ENCODE results near the gene RPTOR. TPM values are rescaled to one million over a fixed set of nuclear protein-coding genes. Genes with fewer than 3 reads are reported as not detected.

Gene RPTOR
- total RNA-seq, 1 experiment from 2014 or later = 58.0 TPM

DNA sequence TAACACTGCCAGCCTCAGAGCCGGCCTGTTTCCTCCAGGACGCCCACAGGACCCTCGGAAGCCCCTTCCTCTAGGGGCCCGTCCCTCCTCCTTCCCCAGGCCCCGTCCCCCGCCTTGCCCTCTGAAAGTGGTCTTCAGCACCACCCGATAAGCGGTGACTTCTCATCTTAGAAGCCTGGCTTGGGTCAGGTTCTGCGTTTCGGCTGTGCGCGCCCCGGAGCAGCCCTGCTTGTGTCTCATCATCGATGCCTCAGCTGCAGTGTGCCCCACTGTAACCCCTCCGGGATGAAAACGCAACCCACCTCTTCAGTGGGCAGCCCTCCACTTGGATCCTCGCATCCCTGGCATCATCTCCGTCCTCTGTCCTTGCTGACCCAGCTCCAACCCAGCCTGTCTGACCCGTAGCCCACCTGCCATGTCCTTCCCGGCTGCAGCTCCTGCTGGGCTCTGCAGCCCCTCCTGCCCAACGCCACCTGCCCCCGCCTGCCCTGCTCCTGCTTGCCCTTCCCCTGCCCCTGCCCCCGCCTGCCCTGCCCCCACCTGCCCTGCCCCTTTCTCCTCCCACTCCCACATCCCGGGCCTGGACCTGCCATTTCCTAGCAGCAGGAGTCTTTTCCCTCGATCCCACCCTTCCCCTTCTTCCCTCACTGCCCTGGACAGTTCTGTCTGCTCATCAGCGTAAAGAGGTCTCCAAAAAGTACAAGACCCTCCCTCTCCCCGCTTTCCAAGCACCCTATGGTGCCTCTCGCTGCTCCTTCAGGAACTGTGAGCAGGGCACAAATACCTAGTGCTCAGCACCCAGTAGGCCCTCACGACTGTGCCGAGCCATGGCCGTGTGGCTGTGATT, 334.5 kb downstream of the RPTOR start:
- DNase-seq (ENCODE audit: low read depth, low spot score) (no peak), ATAC-seq (no peak)
- no peaks in the 10 kb centered on the region for H3K9me3 ChIP-seq (ENCODE audit: control insufficient read depth, insufficient read depth, low read depth, low read length)
- intact Hi-C loops (cut with micrococcal nuclease; ENCODE audit: unreplicated experiment) (no loop called here), in situ Hi-C loops (cut with HindIII; ENCODE audit: low pct_unique_long_range_greater_than_20kb, low sequenced_read_pairs) (no loop called here)
- H3K27ac ChIP-seq (ENCODE audit: low read length) = no peak overlapping the region
- H3K4me3 ChIP-seq (ENCODE audit: low read depth in 2 of 2, low read length in 2 of 2) = no peak overlapping the region
- TF ChIP-seq, protein P1, sequence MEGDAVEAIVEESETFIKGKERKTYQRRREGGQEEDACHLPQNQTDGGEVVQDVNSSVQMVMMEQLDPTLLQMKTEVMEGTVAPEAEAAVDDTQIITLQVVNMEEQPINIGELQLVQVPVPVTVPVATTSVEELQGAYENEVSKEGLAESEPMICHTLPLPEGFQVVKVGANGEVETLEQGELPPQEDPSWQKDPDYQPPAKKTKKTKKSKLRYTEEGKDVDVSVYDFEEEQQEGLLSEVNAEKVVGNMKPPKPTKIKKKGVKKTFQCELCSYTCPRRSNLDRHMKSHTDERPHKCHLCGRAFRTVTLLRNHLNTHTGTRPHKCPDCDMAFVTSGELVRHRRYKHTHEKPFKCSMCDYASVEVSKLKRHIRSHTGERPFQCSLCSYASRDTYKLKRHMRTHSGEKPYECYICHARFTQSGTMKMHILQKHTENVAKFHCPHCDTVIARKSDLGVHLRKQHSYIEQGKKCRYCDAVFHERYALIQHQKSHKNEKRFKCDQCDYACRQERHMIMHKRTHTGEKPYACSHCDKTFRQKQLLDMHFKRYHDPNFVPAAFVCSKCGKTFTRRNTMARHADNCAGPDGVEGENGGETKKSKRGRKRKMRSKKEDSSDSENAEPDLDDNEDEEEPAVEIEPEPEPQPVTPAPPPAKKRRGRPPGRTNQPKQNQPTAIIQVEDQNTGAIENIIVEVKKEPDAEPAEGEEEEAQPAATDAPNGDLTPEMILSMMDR (IDR thresholded peaks at IDR 0.05) = no peak
- no peak for TF ChIP-seq SIN3A (IDR thresholded peaks at IDR 0.05; ENCODE audit: borderline replicate concordance, insufficient read depth, low read depth, low read length)
- BruUV-seq (replicated peaks) = no TSS peak
- ChIA-PET POLR2A (interaction anchor here (0.5 kb wide), 1 partner anchor 12 kb away, joined by 3 read pairs; no protein-coding TSS in a partner anchor), CTCF (no interaction called here)
- no peaks in the 10 kb centered on the region for H3K4me1 ChIP-seq (ENCODE audit: control insufficient read depth, insufficient read depth, low read length)
- H3K36me3 ChIP-seq (ENCODE audit: control insufficient read depth, insufficient read depth, low read length) = no peaks in the 10 kb centered on the region; the same call in 1 of the 2 replicates
- H3K27me3 ChIP-seq (ENCODE audit: control insufficient read depth, insufficient read depth, low read length) = no peaks in the 10 kb centered on the region

DNA sequence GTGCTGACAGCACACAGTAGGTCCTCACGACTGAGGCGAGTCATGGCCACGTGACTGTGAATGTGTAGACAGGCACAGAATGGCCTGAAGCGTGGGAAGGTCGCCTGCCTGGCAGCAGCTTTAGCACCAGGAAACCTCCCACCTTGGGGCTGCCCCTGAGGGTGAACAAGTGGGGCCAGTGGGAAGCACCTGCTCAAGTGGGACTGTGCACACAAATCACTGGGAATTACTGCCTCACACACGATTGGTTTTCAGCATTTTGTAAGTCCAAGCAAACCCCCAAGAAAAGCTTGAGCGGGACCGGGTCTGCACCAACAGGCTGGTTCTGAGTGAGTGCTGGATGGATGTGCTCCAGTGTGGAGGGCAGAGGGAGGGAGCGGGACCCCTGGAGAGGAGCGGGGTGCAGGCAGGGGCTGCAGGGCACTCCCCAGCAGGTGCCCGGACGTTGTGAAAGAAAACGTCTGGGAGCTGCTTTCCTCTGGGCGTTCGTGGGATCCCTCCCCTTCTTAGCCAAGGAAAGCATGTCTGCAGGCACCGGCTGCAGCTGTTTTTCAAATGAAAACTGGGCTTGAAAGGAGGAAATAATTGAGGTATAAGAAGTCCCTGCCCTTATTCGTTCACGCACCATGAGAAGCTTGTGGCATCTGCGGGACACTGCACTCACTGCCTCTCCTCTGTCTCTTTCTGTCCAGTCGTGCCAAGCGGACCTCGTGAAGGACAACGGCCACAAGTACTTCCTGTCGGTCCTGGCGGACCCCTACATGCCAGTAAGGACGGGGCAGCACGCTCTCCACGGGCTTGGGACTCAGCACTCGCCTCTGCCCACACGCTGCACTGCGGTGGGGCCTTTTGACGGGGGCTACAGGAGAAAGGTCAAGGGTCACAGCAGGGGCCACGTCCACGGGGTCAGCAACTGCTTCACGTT, 335.3 kb downstream of the RPTOR start:
- no peaks in the 10 kb centered on the region; the same call in 1 of the 2 replicates for H3K36me3 ChIP-seq (ENCODE audit: control insufficient read depth, insufficient read depth, low read length)
- no TSS peak for BruUV-seq (replicated peaks)
- H3K27ac ChIP-seq (ENCODE audit: low read length) = no peak overlapping the region
- TF ChIP-seq, protein P1 (IDR thresholded peaks at IDR 0.05) = no peak
- TF ChIP-seq TCF7L2 (IDR thresholded peaks at IDR 0.05; ENCODE audit: low read depth, low read length) = no peak
- TF ChIP-seq POLR2AphosphoS5 (IDR thresholded peaks at IDR 0.05; ENCODE audit: low read depth, low read length) = no peak
- CTCF ChIA-PET = no interaction called here
- intact Hi-C loops (cut with micrococcal nuclease; ENCODE audit: unreplicated experiment) (no loop called here), in situ Hi-C loops (cut with HindIII; ENCODE audit: low pct_unique_long_range_greater_than_20kb, low sequenced_read_pairs) (no loop called here)
- H3K4me1 ChIP-seq (ENCODE audit: control insufficient read depth, insufficient read depth, low read length) = no peaks in the 10 kb centered on the region
- POLR2A ChIA-PET = interaction anchor here (0.5 kb wide), 1 partner anchor 11 kb away, joined by 3 read pairs; no protein-coding TSS in a partner anchor
- ATAC-seq = no peak
- H3K4me3 ChIP-seq (ENCODE audit: low read depth in 2 of 2, low read length in 2 of 2) = no peak overlapping the region
- H3K27me3 ChIP-seq (ENCODE audit: control insufficient read depth, insufficient read depth, low read length) = no peaks in the 10 kb centered on the region
- no peak for DNase-seq (ENCODE audit: low read depth, low spot score)
- no peaks in the 10 kb centered on the region for H3K9me3 ChIP-seq (ENCODE audit: control insufficient read depth, insufficient read depth, low read depth, low read length)

DNA sequence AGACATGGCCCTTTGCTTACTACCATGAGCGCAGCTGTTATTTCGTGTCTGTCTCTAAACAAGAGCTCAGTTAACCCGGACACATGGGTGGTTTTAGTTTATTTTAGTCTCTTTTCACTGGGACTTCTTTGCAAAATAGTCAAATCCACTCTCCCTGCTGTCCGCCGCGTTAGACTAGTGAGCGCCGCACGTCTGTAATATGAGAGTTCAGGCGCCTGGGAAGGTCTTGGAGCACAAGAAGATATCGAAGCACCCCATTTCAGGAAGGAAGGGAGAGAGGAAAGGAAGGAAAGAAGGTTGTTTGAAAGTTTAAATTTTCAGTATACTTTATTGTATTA, 336.0 kb downstream of the RPTOR start:
- DNase-seq (ENCODE audit: low read depth, low spot score) (no peak), ATAC-seq (no peak)
- H3K4me3 ChIP-seq (ENCODE audit: low read depth in 2 of 2, low read length in 2 of 2) = no peak overlapping the region
- no peaks in the 10 kb centered on the region for H3K9me3 ChIP-seq (ENCODE audit: control insufficient read depth, insufficient read depth, low read depth, low read length)
- POLR2A ChIA-PET = no interaction called here
- TF ChIP-seq, protein P2, sequence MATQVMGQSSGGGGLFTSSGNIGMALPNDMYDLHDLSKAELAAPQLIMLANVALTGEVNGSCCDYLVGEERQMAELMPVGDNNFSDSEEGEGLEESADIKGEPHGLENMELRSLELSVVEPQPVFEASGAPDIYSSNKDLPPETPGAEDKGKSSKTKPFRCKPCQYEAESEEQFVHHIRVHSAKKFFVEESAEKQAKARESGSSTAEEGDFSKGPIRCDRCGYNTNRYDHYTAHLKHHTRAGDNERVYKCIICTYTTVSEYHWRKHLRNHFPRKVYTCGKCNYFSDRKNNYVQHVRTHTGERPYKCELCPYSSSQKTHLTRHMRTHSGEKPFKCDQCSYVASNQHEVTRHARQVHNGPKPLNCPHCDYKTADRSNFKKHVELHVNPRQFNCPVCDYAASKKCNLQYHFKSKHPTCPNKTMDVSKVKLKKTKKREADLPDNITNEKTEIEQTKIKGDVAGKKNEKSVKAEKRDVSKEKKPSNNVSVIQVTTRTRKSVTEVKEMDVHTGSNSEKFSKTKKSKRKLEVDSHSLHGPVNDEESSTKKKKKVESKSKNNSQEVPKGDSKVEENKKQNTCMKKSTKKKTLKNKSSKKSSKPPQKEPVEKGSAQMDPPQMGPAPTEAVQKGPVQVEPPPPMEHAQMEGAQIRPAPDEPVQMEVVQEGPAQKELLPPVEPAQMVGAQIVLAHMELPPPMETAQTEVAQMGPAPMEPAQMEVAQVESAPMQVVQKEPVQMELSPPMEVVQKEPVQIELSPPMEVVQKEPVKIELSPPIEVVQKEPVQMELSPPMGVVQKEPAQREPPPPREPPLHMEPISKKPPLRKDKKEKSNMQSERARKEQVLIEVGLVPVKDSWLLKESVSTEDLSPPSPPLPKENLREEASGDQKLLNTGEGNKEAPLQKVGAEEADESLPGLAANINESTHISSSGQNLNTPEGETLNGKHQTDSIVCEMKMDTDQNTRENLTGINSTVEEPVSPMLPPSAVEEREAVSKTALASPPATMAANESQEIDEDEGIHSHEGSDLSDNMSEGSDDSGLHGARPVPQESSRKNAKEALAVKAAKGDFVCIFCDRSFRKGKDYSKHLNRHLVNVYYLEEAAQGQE (IDR thresholded peaks at IDR 0.05; ENCODE audit: insufficient read depth in 1 of 2, low read depth in 2 of 2, low read length in 1 of 2) = no peak
- TF ChIP-seq POLR2AphosphoS5 (IDR thresholded peaks at IDR 0.05; ENCODE audit: low read depth, low read length) (no peak), TCF7L2 (IDR thresholded peaks at IDR 0.05; ENCODE audit: low read depth, low read length) (no peak), SIN3A (IDR thresholded peaks at IDR 0.05; ENCODE audit: borderline replicate concordance, insufficient read depth, low read depth, low read length) (no peak)
- TF ChIP-seq, protein P1 (IDR thresholded peaks at IDR 0.05) = no peak
- H3K36me3 ChIP-seq (ENCODE audit: control insufficient read depth, insufficient read depth, low read length) = no peaks in the 10 kb centered on the region; the same call in 1 of the 2 replicates
- in situ Hi-C loops (cut with HindIII; ENCODE audit: low pct_unique_long_range_greater_than_20kb, low sequenced_read_pairs) = no loop called here
- CTCF ChIA-PET = no interaction called here
- no peak overlapping the region for H3K27ac ChIP-seq (ENCODE audit: low read length)
- H3K27me3 ChIP-seq (ENCODE audit: control insufficient read depth, insufficient read depth, low read length) = no peaks in the 10 kb centered on the region
- H3K4me1 ChIP-seq (ENCODE audit: control insufficient read depth, insufficient read depth, low read length) = no peaks in the 10 kb centered on the region
- no TSS peak for BruUV-seq (replicated peaks)
- intact Hi-C loops (cut with micrococcal nuclease; ENCODE audit: unreplicated experiment) = no loop called here
